Thoracic aorta (tissue), 2 donors: ENCODE measurements around the gene PRPF8. TPM values are rescaled to one million over a fixed set of nuclear protein-coding genes. Genes with fewer than 3 reads are reported as not detected.
"Not testable (repeated sequence)": the region's sequence is repeated elsewhere in the genome, so short reads cannot be mapped to it uniquely, and the experiment has no call there.

ENCODE experiments used
- ATAC-seq: fragments of 150-250 bp; one replicate; pipeline ENCODE4 v1.8.0; 2017; ENCODE audit warnings: low read depth; ENCODE audit not compliant: insufficient number of reproducible peaks, low FRiP score
- DNase-seq: peaks from one replicate; pipeline ENCODE4 v3.0.0-alpha.2; 2020; ENCODE audit warnings: low spot score
- H3K27ac ChIP-seq, 2 donors: fragments of 200-600 bp; sonication (generic); 1 replicate in 1 of 2; 2 replicates in 1 of 2; pipeline ENCODE4 v1.5.1; 2016; ENCODE audit warnings: mild to moderate bottlenecking in 2 of 2, moderate library complexity in 2 of 2
- H3K27me3 ChIP-seq: fragments of 200-600 bp; sonication (generic); replicated peaks from 2 replicates; pipeline ENCODE4 v1.6.0; 2016; ENCODE audit warnings: mild to moderate bottlenecking; ENCODE audit not compliant: insufficient read depth
- H3K36me3 ChIP-seq: fragments of 200-600 bp; sonication (generic); one replicate; pipeline ENCODE4 v1.5.1; 2016
- H3K4me1 ChIP-seq, 2 donors: fragments of 200-600 bp; sonication (generic); 1 replicate in 1 of 2; 2 replicates in 1 of 2; pipeline versions ENCODE4 v1.5.1 to v1.6.0; 2016; ENCODE audit warnings: low read depth in 2 of 2, mild to moderate bottlenecking in 1 of 2; ENCODE audit not compliant: control insufficient read depth in 1 of 2
- H3K4me3 ChIP-seq: fragments of 200-600 bp; sonication (generic); 2 replicates; pipeline ENCODE4 v1.5.1; 2016; ENCODE audit warnings: mild to moderate bottlenecking
- H3K9me3 ChIP-seq: fragments of 200-600 bp; sonication (generic); 2 replicates; pipeline ENCODE4 v1.5.1; 2016
- CTCF ChIP-seq: fragments of 200-600 bp; sonication (generic); IDR thresholded peaks from one replicate; pipeline ENCODE4 v1.5.1; 2019; ENCODE audit warnings: antibody characterized with exemption
- total RNA-seq, 2 donors: library from RNA; depleted of rRNA; stranded (reverse); fragments of >200 nt; gene quantifications; one replicate each; pipeline versions ENCODE4 v1.1.0 to v1.2.3, GENCODE V29; 2016

Gene PRPF8
- total RNA-seq, 2 donors from 2014 or later = 184 to 186 TPM

DNA sequence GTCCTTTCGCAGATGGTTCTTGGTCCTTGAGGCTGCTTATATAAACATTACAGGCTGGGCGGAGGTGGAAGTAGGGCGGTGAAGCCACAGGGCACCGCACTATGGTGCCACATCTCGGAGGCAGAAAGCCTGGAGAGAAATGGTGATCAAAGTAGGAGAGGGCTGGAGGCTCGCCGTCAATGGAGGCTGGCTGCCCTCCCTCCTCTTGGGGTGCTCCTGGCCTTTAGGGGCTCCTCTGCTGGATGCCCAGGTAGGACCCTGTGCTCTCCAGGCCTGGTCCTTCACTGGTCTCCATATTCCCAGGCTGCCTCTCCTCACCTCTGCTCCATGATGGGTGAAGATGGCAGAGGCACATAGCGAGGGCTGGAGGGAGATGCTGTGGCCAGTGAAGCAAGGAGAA lies 27.6 kb upstream of the PRPF8 start:
- H3K4me3 ChIP-seq = peak overlapping the region; percentile 99
- H3K4me1 ChIP-seq = peaks cover 29 to 35% of the 10 kb centered on the region in 2 donors
- H3K9me3 ChIP-seq = no peaks in the 10 kb centered on the region
- no peaks in the 10 kb centered on the region for H3K27me3 ChIP-seq
- no peak overlapping the region for H3K27ac ChIP-seq
- TF ChIP-seq CTCF = no peak
- H3K36me3 ChIP-seq = peaks cover 17% of the 10 kb centered on the region
- ATAC-seq (no peak), DNase-seq (no peak)

- H3K27ac ChIP-seq = no peak overlapping the region
- no peaks in the 10 kb centered on the region for H3K9me3 ChIP-seq
- H3K36me3 ChIP-seq = peaks cover 17% of the 10 kb centered on the region
- ATAC-seq (no peak), DNase-seq (no peak)
- TF ChIP-seq CTCF = no peak
- H3K27me3 ChIP-seq = no peaks in the 10 kb centered on the region
- peaks cover 29 to 35% of the 10 kb centered on the region in 2 donors for H3K4me1 ChIP-seq
- no peak overlapping the region for H3K4me3 ChIP-seq
These were observed 27.1 kb upstream of the PRPF8 start for GRCh38 chr17:1711804-1712203.

DNA sequence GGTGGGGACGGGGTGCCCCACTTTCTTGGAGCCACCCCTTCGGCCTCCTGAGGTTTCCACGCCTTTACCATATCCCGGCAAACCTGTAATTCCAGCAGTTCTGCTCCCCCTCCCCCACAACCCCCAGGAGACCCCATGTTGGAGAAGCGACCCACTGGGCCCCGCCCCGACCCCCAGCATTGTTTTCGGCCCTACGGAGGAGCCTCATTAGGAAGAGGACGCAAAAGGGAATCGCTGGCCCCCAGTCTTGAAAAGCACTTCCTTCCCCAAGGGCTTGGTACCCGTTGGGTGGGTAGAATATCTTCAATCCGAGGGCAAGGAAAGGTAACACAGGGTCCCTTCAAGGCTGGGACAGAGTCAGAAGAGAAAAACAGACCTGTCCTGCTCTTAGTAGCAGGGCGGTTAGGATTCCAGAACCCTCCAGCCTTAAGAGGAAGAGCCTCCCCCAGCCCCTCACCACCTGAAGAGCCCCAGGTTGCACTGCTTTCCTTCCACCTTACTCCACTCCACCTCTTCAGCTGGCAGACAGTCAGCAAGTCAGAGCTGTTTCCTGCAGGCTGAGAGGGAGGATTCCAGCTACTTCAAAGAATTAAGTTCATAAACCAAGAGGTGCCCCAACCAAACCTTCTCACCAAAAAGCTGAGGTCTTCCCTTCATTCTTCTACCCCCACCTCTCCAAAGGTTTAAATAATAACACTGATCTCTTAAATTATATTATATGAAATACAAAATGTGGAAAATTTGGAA lies 26.3 kb upstream of the PRPF8 start:
- Histone ChIP-seq H3K4me3 (peak overlapping the region; percentile 91), H3K36me3 (peaks cover 17% of the 10 kb centered on the region), H3K9me3 (no peaks in the 10 kb centered on the region), H3K27me3 (no peaks in the 10 kb centered on the region), H3K4me1 (peaks cover 29 to 35% of the 10 kb centered on the region in 2 donors), H3K27ac (peak overlapping the region; percentile 43 to 54)
- no peak for ATAC-seq
- no peak for DNase-seq
- TF ChIP-seq CTCF = no peak

DNA sequence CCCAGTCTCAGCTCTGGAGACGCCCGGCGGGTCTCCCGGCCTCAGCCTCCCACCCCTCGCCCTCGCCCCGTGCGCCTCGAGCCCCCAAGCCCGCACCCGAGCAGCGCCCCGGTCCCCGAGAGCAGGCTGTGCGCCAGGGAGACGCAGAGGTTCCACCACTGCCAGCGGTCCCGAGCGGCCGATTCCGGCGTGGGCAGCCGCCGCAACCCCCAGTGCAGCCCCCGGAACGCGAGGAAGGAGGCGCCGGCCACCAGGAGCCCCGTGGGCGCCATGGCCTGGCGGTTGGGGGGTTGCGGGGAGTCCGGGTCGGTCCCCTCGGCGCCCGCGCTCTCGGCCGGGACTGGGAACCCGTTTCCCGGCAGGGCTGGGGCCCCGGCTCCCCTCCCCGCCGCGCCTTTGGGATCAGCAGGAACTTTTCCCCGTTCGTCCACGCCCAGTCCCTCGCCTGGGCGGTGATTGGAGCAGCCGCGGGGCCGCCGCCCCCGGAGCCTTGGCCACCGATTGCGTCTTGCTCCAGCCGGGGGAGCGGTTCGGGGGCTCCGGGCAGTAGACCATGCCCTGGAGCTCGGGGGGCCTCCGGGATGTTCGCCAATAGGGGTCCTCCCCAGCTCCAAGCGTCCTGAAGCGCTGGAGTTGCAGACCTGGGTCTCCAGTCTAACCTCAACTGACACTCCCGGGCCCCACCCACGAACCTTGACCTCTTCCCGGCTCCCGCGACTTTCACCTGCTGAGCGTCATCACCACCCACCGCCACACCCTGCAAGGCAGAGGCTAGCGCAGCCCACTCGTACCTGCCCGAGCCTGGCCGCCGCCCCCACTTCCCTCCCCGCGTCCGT lies 25.5 kb upstream of the PRPF8 start, which contains the start of gene TLCD2:
TSS of gene TLCD2 (minus strand) at position 407 of the 836 bp plus-strand sequence. CDS start at position 272, 135 bp downstream.
- peaks cover 17% of the 10 kb centered on the region for H3K36me3 ChIP-seq
- H3K4me3 ChIP-seq = peak within 1 kb of the TSS; percentile 91
- H3K9me3 ChIP-seq = no peaks in the 10 kb centered on the region
- TF ChIP-seq CTCF = no peak
- DNase-seq = no peak
- H3K27ac ChIP-seq = peak within 1 kb of the TSS; percentile 43 to 54
- H3K27me3 ChIP-seq = no peaks in the 10 kb centered on the region
- no peak for ATAC-seq
- H3K4me1 ChIP-seq = peaks cover 29 to 35% of the 10 kb centered on the region in 2 donors

DNA sequence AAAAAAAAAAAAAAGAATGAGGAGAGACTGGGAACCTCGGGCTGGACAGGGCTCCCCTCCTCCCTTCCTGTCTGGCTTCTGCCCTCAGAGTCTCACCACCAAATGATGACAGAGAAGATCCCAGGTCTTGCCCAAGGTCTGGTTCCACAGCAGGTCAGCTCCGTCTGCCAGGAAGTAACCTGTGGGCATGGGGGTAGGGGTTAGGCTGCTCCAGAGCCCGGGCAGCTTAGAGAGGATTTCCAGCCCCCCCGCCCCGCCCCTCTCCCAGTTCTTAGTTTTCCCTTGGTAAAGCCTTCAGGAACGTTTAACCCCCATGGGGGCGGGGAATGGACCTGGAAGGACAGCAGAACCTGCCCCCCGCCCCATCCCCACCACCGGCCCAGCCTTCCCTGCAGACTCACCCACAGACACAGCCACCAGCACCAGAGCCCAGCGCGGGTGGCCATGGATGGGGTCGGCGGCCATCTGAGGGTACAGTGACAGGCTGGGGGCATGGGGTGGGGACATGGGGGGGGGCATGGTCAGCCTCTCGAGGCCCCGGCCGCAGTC lies 24.8 kb upstream of the PRPF8 start:
- peaks cover 17% of the 10 kb centered on the region for H3K36me3 ChIP-seq
- H3K4me1 ChIP-seq = peaks cover 29 to 35% of the 10 kb centered on the region in 2 donors
- no peaks in the 10 kb centered on the region for H3K9me3 ChIP-seq
- TF ChIP-seq CTCF = no peak
- no peaks in the 10 kb centered on the region for H3K27me3 ChIP-seq
- ATAC-seq (no peak), DNase-seq (no peak)
- H3K27ac ChIP-seq = peak overlapping the region in 1 of 2 donors; percentile 54
- peak overlapping the region; percentile 91 for H3K4me3 ChIP-seq

DNA sequence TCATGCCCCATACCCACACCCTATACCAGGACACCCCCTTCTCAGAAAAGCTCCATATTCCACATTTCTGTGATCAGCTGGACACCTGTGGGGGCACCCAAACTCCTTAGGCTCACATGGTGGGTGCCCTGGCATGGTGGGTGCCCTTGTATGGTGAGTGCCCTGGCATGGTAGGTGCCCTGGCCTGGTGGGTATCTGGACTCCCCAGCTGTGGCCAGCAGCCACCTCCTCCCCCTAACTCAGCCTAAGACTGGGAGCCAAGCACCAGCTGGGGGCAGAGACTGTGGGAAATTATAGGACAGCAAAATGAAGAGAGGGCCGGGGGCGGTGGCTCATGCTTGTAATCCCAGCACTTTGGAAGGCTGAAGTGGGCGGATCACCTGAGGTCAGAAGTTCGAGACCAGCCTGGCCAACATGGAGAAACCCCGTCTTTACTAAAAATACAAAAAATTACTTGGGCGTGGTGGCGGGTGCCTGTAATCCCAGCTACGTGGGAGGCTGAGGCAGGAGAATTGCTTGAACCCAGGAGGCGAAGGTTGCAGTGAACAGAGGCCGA lies 24.2 kb upstream of the PRPF8 start:
- not testable (repeated sequence) for H3K27me3 ChIP-seq, H3K27ac ChIP-seq, H3K4me3 ChIP-seq, DNase-seq, H3K9me3 ChIP-seq, ATAC-seq
- Histone ChIP-seq H3K36me3 (peaks cover 17% of the 10 kb centered on the region), H3K4me1 (peaks cover 25 to 29% of the 10 kb centered on the region in 2 donors)
